CD4-positive, alpha-beta T cell treated with Interferon gamma for 1 hour (primary cell): ENCODE data around the gene FLT3LG.
"Not testable (repeated sequence)": the region's sequence is repeated elsewhere in the genome, so short reads cannot be mapped to it uniquely, and the experiment has no call there.

Experiments
- DNase-seq: peaks from one replicate; pipeline ENCODE4 v3.0.0-alpha.2; 2020

FLT3LG gene

DNA sequence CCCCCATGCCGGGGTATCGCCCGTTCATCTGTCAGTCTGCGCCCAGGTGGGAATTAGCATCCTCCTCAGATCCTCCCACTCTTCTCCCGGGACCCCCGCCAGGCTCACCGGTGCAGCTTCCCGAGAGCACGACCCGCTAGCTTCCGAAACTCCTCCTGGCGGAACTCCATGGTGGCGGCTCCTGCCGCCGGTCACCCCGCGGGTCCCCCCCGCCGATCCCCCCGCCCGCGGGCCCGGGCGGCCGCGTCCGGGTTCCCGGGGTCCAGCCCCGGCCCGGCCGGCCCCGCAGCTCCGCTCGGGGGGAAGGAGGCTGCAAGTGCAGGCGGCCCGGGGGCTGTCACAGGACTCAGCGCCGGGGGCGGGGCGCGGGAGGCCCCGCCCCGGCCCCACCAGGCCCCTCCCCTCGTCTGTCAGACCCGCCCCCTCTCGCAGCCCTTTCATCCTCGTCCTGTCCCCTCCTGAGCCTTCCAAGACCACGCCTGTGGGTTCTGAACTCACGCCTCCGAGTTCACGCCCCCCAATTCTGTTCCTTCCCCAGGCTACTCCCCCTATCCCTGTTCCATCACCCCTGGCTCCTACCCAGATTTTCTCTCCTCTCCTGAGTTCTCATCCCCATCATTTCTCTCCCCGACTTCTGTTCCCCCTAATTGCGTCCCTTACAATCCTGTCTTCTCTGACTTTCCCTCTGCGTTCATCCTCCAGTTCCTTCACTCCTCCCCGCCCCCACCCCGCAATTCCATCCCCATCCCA is 32.6 kb upstream of the FLT3LG start, which contains the start of gene SLC17A7:
Gene SLC17A7 (minus strand): TSS at position 318 of the 750 bp plus-strand sequence. CDS start 148 bp downstream, at position 170.
- DNase-seq: peak; percentile 39

DNA sequence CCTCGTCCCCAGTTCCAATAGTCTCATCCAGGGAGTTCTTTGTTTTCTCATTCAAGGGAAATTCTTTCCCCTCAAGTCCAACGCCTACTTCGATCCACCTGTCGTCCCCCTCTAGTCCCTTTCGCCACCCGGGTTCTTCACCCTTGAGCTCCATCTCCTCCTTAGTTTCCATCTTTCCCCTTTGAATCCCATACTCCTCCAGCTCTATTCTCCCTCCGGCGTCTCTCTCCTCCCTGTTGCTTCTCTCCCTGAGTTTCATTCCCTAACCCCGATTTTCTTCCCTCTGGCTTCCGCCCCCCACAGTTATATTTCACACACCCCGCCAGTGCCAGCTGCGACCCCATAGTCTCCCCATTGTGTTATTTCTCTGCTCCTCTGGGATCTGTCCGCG is 32.1 kb upstream of the FLT3LG start:
- no peak for DNase-seq

- no peak for DNase-seq
Observed at GRCh38 chr19:49442354-49442753, 31.7 kb upstream of the FLT3LG start.

- peak; percentile 42 for DNase-seq
Observed at GRCh38 chr19:49442771-49443365, 31.1 kb upstream of the FLT3LG start.

DNA sequence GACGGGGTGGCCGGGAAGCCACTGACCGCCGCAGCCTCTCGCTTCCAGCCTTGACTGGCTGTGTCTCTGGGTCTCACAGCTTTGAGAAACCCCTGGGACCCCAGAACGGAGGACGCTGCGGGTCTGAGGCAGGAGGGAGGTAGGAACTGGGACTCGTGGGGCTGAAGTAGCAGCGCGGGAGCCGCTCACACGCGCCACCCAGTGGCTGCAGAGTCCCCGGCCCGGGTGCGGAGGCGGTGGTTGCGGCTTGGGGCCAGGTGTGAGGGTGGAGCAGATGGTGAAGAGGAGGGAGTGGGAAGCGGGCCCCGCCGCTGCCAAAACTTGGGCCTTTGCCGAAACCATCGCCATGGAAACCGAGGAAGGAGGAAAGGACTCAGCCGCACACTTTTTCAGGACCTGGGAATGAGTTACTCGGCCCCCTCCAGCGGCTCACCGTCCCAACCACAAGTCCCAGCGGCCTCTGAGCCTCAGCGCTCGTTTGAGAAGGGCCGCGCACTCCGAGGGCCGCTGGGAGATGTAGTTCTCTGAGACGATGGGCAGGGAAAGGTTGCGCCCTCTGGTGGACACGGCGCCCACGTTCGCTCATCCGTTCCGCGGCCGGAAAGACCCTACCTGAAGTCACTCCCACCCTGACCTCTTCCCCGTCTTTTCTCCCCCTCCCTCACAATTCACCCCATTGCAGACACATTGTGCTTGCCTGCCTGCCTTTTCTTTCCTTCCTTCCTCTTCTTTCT is 30.5 kb upstream of the FLT3LG start:
- DNase-seq: peak; percentile 92

GRCh38 chr19:49444100-49444700 is 29.8 kb upstream of the FLT3LG start:
- DNase-seq: not testable (repeated sequence)

- no peak for DNase-seq
Observed at GRCh38 chr19:49445997-49446396, 28.0 kb upstream of the FLT3LG start.

DNA sequence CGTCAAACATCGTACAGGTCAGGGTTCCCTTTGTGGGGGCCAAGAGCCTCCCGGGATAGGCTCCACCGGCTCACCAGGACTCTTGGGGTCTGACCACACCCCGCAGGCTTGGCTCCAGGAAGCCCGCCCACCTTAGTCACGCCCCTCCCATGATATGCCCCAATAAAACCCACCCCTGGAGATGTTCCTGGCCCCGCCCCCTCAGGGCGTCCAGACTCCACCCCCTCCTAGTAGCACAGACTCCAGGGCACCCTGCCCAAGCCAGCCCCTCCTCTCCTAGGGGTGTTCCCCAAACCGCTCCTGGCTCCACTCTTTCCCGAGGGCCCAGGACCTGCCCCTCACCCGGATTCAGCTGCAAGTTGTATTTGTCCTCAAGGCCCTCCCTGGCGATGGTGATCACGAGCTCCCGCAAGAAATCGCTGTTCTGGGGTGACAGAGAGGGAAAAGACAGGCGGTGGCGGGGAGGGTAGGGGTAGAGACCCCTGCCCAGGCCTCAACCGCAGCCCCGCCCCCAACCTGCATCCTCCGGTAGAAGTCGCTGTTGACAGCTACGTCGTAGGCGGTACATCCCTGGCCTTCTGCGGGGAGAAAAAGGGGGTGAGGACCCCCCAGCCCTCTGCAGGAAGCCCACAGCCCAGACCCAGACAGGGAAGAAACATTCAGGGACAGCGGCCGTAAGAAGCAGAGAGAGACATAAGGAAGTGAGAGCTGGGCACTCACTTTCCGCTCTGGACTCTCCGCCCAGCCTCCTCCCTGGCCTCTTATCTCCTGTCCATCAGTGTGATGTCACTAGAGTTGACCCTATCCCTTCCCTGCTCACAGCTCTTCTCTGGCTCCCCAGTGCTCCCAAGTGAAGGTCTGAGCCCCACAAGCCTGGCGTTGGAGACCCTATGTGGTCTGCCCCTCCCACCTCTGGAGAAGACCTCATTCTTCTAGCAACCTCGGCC is 26.3 kb upstream of the FLT3LG start:
- DNase-seq: no peak

GRCh38 chr19:49448432-49448786 is 25.6 kb upstream of the FLT3LG start:
- DNase-seq: no peak

DNA sequence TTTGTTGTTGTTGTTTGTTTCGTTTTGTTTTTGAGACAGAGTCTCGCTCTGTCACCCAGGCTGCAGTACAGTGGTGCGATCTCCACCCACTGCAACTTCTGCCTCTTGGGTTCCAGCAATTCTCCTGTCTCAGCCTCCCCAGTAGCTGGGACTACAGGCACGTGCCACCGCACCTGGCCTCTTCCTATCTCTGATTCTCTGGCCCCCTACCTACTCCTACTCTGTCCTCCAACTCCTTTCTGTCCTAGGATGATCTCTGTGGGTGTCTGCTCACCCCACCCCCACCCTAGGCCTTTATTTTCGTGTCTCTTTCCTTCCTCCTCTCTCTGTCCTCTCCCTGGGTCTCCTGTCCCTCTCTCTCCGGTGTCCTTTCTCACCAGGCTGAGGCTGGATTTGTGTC is 23.6 kb upstream of the FLT3LG start:
- no peak for DNase-seq

DNA sequence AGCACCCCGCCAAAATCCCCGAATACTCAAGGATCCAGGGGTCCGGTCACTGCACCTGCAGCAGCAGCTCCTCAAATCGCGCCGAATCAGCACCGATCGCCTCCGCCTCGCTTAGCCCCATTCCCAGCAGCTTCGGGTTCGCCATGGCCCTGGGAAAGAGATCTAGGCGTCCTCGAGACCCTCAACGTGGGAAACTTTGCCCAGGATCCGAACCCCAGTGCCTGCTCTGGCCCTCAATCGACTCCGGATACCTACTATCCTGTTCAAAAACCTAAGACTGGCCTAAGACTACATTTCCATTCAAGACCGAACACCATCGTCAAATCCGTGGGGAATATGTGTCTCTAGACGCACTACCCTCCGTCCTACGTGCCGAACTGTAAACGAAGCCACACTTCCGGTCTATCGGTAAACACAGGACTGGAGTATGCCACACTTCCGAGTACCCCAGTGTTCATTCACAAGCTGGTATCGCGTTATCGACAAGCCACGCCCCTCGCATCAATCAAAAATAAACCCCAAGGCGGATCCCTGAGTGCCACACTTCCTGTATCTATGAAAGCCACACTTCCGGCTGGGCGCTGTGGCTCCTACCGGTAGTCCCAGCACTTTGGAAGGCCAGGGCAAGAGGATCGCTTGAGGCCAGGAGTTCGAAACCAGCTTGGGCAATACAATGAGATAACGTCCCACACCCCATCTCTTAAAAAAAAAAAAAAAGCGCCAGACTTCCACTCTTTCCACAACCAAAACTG is 22.4 kb upstream of the FLT3LG start, which contains the start of gene PIH1D1:
Gene PIH1D1 (minus strand): TSS at position 385 of the 752 bp plus-strand sequence. CDS start 240 bp downstream, at position 145.
- peak; percentile 97 for DNase-seq

GRCh38 chr19:49453013-49453756 is 20.8 kb upstream of the FLT3LG start, which contains the start of gene ALDH16A1:
Gene ALDH16A1, plus strand, starts transcription at chr19:49453225. Its CDS starts 107 bp downstream, at chr19:49453332.
- DNase-seq: peak; percentile 98

- DNase-seq: peak; percentile 43
Observed at GRCh38 chr19:49453757-49454240, 20.2 kb upstream of the FLT3LG start.

- no peak for DNase-seq
Observed at GRCh38 chr19:49455773-49456172, 18.2 kb upstream of the FLT3LG start.

- DNase-seq: no peak
Observed at GRCh38 chr19:49456326-49456725, 17.7 kb upstream of the FLT3LG start.

- DNase-seq: no peak
Observed at GRCh38 chr19:49458567-49458903, 15.5 kb upstream of the FLT3LG start.

GRCh38 chr19:49459388-49459787 is 14.6 kb upstream of the FLT3LG start:
- no peak for DNase-seq

DNA sequence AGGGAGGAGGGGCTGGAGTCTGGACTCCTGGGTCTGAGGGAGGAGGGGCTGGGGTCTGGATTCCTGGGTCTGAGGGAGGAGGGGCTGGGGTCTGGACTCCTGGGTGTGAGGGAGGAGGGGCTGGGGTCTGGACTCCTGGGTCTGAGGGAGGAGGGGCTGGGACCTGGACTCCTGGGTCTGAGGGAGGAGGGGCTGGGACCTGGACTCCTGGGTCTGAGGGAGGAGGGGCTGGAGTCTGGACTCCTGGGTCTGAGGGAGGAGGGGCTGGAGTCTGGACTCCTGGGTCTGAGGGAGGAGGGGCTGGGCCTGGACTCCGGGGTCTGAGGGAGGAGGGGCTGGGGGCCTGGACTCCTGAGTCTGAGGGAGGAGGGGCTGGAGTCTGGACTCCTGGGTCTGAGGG is 12.9 kb upstream of the FLT3LG start:
- DNase-seq: not testable (repeated sequence)

DNA sequence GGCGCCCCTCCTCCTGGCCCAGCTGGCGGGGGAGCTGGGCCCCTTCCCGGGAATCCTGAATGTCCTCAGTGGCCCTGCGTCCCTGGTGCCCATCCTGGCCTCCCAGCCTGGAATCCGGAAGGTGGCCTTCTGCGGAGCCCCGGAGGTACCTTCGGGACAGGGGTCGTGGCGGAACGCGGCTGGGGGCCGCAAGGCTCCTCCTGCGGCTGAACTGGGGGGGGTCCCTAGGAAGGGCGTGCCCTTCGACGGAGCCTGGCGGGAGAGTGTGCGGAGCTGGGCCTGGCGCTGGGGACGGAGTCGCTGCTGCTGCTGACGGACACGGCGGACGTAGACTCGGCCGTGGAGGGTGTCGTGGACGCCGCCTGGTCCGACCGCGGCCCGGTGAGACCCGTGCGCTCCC is 12.4 kb upstream of the FLT3LG start:
- no peak for DNase-seq

GRCh38 chr19:49462492-49462891 is 11.5 kb upstream of the FLT3LG start:
- DNase-seq: no peak
